DMS53 treated with DMSO at 0.1 percent for 48 hours (cell line): ENCODE results near the gene ABHD12.
"Not testable (repeated sequence)": the region's sequence is repeated elsewhere in the genome, so short reads cannot be mapped to it uniquely, and the experiment has no call there.

ENCODE experiments used
- DNase-seq: peaks from one replicate; lab custom pipeline; 2025; ENCODE audit not compliant: unreplicated experiment; lab: John Stamatoyannopoulos, UW

Gene ABHD12

GRCh38 chr20:25260770-25261437 is 129.7 kb downstream of the ABHD12 start:
- not testable (repeated sequence) for DNase-seq

DNA sequence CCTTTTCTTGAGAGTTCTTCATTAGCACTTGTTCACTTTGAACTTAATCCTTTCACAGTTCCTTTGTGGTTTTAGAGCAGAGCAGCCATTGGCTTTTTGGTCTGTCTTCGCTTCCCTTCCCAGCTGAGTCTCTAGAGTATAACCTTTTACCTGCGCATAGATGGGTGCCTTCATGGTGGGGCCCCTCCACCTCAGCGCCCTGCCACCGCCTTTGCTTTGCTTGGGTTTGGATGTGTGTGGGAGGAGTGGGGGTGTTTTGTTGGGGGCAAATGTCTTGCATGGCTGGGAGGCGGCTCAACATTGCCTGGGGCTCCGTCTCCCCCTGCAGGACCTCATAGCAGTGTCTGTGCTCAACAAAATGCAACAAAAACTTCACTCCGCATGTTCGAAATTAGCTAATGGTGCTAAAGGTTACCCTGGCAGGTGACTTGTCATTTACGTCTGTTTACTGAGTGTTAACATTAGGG is 130.8 kb downstream of the ABHD12 start:
- no peak for DNase-seq

DNA sequence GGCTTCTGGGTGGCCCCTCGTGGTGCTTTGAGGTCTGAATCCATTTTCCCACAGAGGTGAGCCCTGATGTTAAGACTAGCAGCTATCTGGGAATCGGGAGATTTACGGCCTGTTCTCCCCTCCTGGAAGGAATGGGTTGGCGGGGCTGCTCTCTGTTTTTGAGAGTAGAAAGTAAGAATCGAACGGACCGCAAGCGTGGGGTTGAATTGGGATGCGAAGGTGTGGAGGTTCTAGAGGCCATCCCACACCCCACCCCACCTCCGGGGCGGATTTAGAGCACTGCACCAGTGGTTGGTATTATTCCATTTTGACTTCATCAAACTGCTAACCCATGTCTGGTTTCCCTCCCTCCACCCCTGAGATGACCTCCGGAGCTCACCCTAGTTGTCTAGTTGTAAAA is 131.3 kb downstream of the ABHD12 start:
- no peak for DNase-seq

- DNase-seq, result no peak
Observed at GRCh38 chr20:25258828-25259227, 131.8 kb downstream of the ABHD12 start.

GRCh38 chr20:25258476-25258805 is 132.2 kb downstream of the ABHD12 start:
- no peak for DNase-seq

DNA sequence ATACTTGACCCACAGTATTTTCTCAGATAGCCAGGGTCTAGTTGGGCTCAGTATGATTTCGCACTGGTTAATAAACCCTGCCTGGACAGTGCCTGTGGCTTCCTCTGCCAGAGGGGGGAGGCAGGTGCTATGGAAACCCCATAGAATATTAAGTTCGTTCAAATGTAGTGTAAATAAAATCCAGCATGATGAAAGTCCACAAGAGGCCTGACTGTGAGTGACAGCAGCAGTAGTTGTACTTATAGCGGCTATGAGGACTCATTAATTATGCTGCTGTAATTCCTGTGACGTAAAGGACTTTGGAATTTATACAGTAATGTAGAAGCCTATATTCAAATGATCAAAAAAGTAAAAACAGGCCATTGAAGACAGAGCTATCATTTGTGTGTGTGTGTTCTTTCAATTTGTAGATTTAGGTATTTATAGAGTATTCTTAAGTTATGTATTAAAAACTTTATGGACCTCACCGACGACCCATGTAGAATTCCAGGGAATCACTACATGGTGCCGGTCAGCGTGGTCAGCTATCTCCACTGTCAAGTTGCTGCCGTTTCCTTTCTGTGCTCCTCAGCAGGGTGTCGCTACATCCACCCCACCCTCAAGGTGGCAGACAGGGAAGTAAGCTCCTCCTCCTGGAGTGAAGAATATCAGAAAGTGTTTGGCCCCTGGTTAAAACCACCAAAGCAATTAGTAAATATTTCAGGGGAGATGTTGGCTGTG is 132.7 kb downstream of the ABHD12 start:
- no peak for DNase-seq

- no peak for DNase-seq
Observed at GRCh38 chr20:25257130-25257529, 133.5 kb downstream of the ABHD12 start.

DNA sequence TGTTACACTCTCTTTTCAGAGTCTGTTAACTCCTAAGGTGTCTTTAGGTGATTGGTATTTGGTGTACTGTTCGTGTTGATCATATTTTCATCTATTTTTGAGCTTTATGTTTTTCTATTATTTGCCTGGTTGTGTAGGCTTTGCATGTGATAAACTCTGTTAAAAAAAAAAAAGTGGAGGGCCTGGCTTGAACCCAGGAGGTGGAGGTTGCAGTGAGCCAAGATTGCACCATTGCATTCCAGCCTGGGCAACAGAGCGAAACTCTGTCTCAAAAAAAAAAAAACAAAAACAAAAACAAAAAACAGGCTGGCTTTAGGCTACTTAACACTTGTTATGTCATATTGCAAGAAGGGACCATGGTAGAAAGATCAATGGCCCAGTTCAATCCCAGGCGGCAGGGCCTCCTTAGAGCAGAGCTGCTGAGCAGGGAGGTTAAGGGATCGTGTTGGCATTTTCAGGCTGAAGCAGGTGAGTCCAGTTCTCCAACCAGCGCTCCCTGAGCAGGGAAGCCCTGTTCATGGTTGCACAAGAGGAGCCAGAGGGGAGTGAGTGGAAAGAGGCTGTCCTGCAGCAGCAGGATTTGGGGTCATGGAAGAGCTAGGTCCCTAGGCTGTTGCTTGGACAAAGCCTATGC is 134.3 kb downstream of the ABHD12 start:
- no peak for DNase-seq

- no peak for DNase-seq
Observed at GRCh38 chr20:25254986-25255680, 135.5 kb downstream of the ABHD12 start.

GRCh38 chr20:25254571-25254970 is 136.1 kb downstream of the ABHD12 start:
- no peak for DNase-seq

- no peak for DNase-seq
Observed at GRCh38 chr20:25253606-25254275, 136.9 kb downstream of the ABHD12 start.

- no peak for DNase-seq
Observed at GRCh38 chr20:25252686-25253421, 137.8 kb downstream of the ABHD12 start.

DNA sequence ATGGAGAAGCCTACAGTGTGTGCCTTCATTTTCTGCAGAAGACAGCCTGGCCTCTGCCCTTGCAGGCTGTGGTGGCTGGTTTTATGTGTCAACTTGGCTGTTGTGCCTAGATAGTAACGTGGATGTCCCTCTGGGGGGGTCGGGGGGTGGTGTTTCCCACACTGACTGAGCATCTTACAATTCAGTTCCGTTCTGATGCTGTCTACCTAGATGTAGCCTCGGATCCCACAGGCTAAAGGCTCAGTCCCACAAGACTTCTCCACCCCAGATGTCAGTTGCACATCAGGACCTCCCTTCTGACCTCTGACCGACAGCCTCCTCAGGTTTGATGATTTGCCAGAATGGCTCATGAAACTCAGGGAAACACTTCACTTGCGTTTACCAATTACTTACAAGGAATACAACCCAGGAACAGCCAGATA is 138.4 kb downstream of the ABHD12 start:
- no peak for DNase-seq

DNA sequence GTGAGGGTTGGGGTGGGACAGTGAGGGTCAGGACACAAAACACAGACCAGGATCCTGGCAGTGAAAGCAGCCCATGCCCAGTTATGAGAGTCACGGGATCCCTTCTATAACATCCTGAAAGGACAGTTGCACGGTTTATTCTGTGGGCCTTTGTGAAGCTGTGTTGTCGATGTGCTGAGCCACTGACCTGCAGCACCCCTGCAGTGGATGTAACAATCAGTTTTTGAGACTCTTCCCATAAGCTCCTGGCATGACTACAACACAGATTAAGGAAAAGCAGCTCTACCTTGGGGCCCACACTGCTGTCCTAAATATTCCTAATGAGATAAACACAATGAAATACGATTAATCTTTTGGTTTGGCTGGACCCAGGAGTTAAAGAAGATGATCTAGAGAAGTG is 139.1 kb downstream of the ABHD12 start:
- DNase-seq, result no peak

DNA sequence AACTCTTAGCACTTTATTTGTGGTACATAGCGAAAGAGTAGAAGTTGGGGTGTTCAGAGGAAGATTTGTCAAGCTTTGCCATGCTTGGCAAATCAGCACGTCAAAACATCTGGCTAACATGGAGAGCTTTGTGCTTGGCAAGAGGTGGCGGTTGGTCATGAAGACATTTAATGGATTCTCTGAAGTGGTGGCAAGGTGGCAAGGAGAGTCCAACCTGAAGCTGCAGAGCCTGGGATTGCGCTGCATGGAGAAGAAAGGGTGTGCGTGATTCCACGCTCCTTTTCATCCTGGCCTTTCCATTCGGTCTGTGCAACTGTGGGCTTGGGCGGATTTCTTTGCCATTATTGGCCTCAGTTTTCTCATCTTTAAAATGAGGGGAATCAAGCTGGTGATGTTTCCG is 139.6 kb downstream of the ABHD12 start:
- no peak for DNase-seq

GRCh38 chr20:25250508-25250907 is 140.1 kb downstream of the ABHD12 start:
- DNase-seq, result no peak
